BE2C (cell line): ENCODE measurements around the gene LRBA.
A peak's percentile ranks its signal among the peaks of the same experiment; 100 is the strongest.

Experiments used
- DNase-seq: peaks from one replicate; pipeline ENCODE4 v3.0.0-alpha.2; 2020
- H3K27me3 ChIP-seq: fragments of 250-450 bp; sonication (Bioruptor Pico); 2 replicates; pipeline ENCODE4 v1.5.1; 2020; ENCODE audit warnings: mild to moderate bottlenecking
- H3K36me3 ChIP-seq: fragments of 250-450 bp; sonication (Bioruptor Pico); 2 replicates; pipeline ENCODE4 v1.5.1; 2020; ENCODE audit warnings: mild to moderate bottlenecking
- H3K4me1 ChIP-seq: fragments of 250-450 bp; sonication (Bioruptor Pico); 2 replicates; pipeline ENCODE4 v1.5.1; 2020
- H3K4me3 ChIP-seq: 2 replicates; pipeline ENCODE4 v1.5.1; 2011; ENCODE audit warnings: low read depth, low read length
- H3K9me3 ChIP-seq: fragments of 250-450 bp; sonication (Bioruptor Pico); 2 replicates; pipeline ENCODE4 v1.5.1; 2020
- TF ChIP-seq, protein P1 (sequence below): IDR thresholded peaks from 2 replicates; pipeline ENCODE4 v1.5.1; 2012; ENCODE audit warnings: mild to moderate bottlenecking, low read depth, low read length

Gene LRBA

DNA sequence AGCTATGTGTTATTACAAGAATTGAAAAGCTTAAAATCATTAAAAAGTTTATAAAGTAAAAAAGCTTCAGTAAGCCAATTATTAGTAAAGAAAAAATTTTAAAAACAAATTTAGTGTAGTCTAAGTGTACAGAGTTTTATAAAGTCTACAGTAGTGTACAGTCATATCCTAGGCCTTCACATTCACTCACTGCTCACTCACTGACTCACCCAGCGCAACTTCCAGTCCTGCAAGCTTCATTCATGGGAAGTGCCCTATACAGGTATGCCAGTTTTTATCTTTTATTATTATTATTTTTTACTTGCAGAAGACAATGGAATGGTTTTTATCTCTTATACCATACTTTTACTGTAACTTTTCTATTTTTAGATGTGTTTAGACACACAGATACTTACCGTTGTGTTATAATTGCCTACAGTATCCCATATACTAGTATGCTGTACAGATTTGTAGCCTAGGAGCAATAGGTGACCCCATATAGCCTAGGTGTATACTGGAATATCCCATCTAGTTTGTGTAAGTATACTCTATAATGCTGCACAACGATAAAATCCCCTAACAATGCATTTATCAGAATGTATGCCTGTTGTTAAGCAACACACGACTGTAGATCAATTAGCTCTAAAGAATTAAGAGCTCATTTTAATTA is 706.1 kb downstream of the LRBA start:
- TF ChIP-seq, protein P1, sequence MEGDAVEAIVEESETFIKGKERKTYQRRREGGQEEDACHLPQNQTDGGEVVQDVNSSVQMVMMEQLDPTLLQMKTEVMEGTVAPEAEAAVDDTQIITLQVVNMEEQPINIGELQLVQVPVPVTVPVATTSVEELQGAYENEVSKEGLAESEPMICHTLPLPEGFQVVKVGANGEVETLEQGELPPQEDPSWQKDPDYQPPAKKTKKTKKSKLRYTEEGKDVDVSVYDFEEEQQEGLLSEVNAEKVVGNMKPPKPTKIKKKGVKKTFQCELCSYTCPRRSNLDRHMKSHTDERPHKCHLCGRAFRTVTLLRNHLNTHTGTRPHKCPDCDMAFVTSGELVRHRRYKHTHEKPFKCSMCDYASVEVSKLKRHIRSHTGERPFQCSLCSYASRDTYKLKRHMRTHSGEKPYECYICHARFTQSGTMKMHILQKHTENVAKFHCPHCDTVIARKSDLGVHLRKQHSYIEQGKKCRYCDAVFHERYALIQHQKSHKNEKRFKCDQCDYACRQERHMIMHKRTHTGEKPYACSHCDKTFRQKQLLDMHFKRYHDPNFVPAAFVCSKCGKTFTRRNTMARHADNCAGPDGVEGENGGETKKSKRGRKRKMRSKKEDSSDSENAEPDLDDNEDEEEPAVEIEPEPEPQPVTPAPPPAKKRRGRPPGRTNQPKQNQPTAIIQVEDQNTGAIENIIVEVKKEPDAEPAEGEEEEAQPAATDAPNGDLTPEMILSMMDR, result no peak
- no peak overlapping the region for H3K4me3 ChIP-seq
- H3K27me3 ChIP-seq, result no peaks in the 10 kb centered on the region
- no peaks in the 10 kb centered on the region for H3K9me3 ChIP-seq
- H3K4me1 ChIP-seq, result peaks cover 15% of the 10 kb centered on the region
- H3K36me3 ChIP-seq, result peaks cover 10% of the 10 kb centered on the region
- no peak for DNase-seq

DNA sequence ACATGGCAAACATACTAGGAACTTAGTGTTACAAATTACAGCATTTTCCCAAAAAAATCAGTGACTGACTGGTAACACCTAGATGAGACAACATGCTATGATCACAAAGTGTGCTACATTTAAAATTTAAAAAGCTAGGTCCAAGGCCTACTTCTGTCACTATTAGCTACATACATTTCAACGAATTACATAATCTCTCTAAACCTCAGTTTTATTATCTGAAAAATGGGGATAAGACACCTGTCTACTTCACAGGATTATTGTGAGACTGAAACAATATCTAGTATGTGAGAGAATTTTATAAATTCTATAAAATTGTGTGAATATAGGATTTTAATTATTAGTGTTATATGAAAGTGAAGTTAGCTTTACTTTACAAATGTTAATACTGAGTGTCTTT is 708.4 kb downstream of the LRBA start:
- Histone ChIP-seq H3K36me3 (peaks cover 10% of the 10 kb centered on the region), H3K4me1 (peaks cover 22% of the 10 kb centered on the region), H3K9me3 (no peaks in the 10 kb centered on the region), H3K4me3 (no peak overlapping the region), H3K27me3 (no peaks in the 10 kb centered on the region)
- TF ChIP-seq, protein P1, result no peak
- DNase-seq, result no peak

DNA sequence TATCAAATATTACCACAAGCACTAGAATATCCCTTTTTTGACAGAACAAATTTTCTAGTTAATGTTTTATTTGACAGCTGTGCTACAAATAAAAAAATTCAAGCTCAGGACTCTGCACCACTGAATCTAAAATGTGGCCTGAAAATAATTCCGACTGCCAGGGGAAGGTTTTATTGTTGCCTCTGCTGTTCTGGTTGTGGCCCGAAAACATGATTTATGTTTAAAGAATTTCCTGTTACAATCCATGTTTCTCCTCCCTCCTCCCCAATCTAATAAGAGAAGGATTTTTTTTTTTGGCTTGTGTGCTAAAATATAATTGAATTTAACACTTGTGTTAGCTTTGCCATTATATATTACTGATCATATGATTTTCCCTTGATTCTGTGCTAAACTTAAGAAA is 709.1 kb downstream of the LRBA start:
- Histone ChIP-seq H3K4me3 (no peak overlapping the region), H3K36me3 (peaks cover 10% of the 10 kb centered on the region), H3K9me3 (no peaks in the 10 kb centered on the region), H3K27me3 (no peaks in the 10 kb centered on the region), H3K4me1 (peaks cover 22% of the 10 kb centered on the region)
- DNase-seq, result no peak
- TF ChIP-seq, protein P1, result no peak

DNA sequence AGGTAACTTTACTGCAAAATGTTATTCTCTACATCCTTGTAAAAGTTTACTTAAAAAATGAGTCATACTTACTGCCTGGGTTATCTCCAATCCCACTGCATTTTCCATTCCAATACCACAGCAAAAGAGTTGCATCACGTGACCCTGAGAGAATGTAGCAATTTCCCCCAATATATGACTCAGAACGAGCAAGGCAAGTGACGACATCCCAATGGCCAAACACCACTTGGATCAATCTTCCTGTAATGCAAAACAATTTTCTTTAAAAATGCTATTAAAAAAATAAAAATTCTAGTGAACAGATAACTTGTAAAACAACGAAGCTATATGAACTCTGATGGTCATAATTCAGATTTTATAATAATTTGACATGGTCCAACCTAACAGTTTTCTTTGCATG is 712.5 kb downstream of the LRBA start:
- H3K4me3 ChIP-seq, result no peak overlapping the region
- peaks cover 25% of the 10 kb centered on the region for H3K4me1 ChIP-seq
- DNase-seq, result no peak
- peaks cover 8% of the 10 kb centered on the region for H3K36me3 ChIP-seq
- H3K9me3 ChIP-seq, result no peaks in the 10 kb centered on the region
- TF ChIP-seq, protein P1, result no peak
- H3K27me3 ChIP-seq, result no peaks in the 10 kb centered on the region

DNA sequence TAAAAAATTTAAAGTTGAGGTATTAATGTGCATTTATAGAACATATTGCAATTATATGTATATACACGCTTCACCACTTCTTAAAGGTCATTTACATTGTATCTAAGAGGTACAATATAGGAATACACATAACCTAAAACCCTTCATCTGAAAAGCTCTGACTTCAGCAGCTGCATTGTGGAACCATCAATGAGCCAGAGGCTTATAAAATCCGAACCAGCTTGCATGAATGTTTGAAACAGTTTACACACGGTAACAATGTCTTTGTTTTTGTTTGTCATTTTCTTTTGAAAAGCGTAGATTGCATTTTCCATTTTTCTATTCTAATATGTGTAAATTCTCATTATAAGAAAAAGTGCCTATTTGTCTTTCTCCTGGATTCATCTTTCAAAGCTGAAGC is 715.3 kb downstream of the LRBA start:
- TF ChIP-seq, protein P1, result no peak
- Histone ChIP-seq H3K27me3 (no peaks in the 10 kb centered on the region), H3K36me3 (peaks cover 5% of the 10 kb centered on the region), H3K4me1 (peaks cover 25% of the 10 kb centered on the region), H3K4me3 (peak overlapping the region; percentile 23), H3K9me3 (no peaks in the 10 kb centered on the region)
- no peak for DNase-seq

DNA sequence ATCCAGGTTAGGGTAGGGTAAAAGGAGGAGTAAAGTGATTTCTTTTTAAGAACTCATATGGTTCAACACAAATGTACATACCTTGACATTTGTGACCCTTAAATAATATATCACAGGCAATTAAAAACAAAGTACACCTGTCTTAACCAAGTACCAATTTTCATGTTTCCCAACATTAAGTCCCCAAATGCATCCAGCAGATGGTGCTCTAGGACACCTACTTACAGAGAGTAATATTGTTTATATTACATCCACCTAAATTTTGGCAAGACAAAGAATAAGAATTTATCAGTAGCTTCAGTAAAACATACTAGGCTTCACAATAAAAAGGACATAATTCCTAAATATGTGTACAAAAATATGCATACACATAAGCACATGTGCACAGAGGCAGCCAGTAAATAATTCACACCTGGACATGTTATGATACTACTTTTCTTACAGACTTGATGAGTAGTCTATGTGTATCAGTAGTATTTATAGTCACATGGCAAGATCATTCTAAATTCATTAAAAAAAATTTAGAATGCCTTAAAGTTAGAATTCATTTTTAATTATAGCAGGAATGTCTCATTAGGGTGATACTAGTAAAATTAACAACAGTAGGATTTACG is 717.1 kb downstream of the LRBA start:
- H3K4me1 ChIP-seq, result peaks cover 25% of the 10 kb centered on the region
- no peaks in the 10 kb centered on the region for H3K9me3 ChIP-seq
- DNase-seq, result peak; percentile 68
- H3K27me3 ChIP-seq, result no peaks in the 10 kb centered on the region
- no peak overlapping the region for H3K4me3 ChIP-seq
- TF ChIP-seq, protein P1, result peak; percentile 76
- peaks cover 4% of the 10 kb centered on the region; the same call in 1 of the 2 replicates for H3K36me3 ChIP-seq
